ENCODE data around the gene SIM1.

The SIM1 gene

GRCh38 chr6:100465701-100466409 lies 1.1 kb upstream of the SIM1 start:
- TF ChIP-seq GATA2 (IDR thresholded peaks at IDR 0.05; ENCODE audit: low read depth, low read length) (no peak), GATA3 (IDR thresholded peaks at IDR 0.05; ENCODE audit: low read depth, low read length) (no peak)

- TF ChIP-seq GATA2 (IDR thresholded peaks at IDR 0.05; ENCODE audit: low read depth, low read length) (no peak), GATA3 (IDR thresholded peaks at IDR 0.05; ENCODE audit: low read depth, low read length) (no peak)
Observed at GRCh38 chr6:100464162-100464851, 414 bp downstream of the SIM1 start.

- TF ChIP-seq GATA3 (IDR thresholded peaks at IDR 0.05; ENCODE audit: low read depth, low read length) (no peak), GATA2 (IDR thresholded peaks at IDR 0.05; ENCODE audit: low read depth, low read length) (no peak)
Observed at GRCh38 chr6:100463630-100464161, 1.0 kb downstream of the SIM1 start.

DNA sequence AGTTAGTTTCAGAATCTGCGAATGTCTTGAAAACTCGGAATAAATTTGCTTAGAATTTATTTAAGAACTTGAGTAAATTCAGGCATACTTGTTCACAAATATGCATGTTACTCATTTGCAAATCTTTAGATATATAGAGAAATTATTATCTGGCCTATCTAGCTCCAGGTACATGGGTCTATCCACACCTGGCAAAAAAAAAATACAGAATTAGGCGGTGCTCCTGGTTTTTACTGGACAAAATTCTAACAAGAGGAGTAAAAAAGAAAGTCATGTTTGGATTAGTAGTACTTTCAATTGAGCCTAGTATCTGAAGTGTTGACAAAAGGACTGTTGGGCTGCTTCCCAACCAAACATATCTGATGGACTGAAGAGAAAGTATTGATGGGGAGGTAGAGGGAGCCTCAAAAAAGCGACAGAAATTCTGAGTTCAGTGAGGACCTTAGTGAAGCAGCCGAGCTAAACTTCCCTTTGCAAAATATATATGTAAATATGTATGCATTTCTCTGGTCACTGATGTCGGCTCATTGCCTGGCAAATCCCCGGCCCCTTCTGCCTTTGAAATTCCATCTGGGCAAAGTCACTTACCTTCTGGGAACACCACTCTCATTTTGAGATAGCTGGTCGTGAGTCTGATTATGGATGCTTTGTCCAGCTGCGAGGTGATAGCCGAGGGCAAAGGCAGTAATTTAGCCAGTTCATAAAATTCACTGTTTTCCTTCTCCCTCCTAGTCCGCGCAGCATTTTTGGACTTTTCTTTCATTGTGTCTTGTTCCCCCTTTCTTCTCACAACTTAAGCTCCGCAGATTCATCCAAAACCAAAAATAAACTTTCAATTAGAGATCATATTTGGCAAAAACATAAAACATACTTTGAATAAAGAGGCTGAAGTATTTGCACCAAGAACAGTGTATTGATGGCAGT lies 1.8 kb downstream of the SIM1 start:
- TF ChIP-seq GATA2 (IDR thresholded peaks at IDR 0.05; ENCODE audit: low read depth, low read length) (no peak), GATA3 (IDR thresholded peaks at IDR 0.05; ENCODE audit: low read depth, low read length) (no peak)

- TF ChIP-seq GATA2 (IDR thresholded peaks at IDR 0.05; ENCODE audit: low read depth, low read length) = no peak
- no peak for TF ChIP-seq GATA3 (IDR thresholded peaks at IDR 0.05; ENCODE audit: low read depth, low read length)
Observed at GRCh38 chr6:100461917-100462705, 2.6 kb downstream of the SIM1 start.

GRCh38 chr6:100461278-100461916 lies 3.3 kb downstream of the SIM1 start:
- TF ChIP-seq GATA3 (IDR thresholded peaks at IDR 0.05; ENCODE audit: low read depth, low read length) (no peak), GATA2 (IDR thresholded peaks at IDR 0.05; ENCODE audit: low read depth, low read length) (no peak)

DNA sequence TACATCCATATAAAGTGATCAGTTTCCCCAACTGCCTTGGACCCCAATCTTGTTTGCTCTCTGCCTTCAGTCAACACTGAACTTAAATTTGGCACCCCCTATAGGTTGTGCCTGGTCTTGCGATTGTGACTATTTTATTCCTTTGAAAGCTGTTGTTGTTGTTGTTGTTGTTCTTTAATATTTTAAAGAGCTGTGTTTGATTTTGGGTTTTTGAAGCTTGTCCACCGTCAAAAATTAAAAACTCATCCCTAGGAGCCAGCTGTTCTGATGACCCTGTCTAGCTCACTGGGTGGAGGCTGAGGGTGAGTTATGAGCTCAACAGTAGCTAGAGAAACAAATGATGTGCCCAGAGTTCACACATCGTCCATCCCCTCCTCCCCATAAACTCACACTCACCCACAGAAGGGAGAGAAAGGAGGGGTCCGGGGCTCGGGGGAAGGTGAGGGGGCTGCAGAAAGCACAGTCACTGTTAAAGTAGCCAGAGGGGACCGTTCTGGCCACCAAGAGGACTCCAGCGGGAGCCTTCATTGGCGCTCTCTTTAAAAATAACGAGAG lies 4.0 kb downstream of the SIM1 start:
- TF ChIP-seq GATA2 (IDR thresholded peaks at IDR 0.05; ENCODE audit: low read depth, low read length) (no peak), GATA3 (IDR thresholded peaks at IDR 0.05; ENCODE audit: low read depth, low read length) (no peak)

GRCh38 chr6:100459592-100460184 lies 5.0 kb downstream of the SIM1 start:
- TF ChIP-seq GATA2 (IDR thresholded peaks at IDR 0.05; ENCODE audit: low read depth, low read length) (no peak), GATA3 (IDR thresholded peaks at IDR 0.05; ENCODE audit: low read depth, low read length) (no peak)

DNA sequence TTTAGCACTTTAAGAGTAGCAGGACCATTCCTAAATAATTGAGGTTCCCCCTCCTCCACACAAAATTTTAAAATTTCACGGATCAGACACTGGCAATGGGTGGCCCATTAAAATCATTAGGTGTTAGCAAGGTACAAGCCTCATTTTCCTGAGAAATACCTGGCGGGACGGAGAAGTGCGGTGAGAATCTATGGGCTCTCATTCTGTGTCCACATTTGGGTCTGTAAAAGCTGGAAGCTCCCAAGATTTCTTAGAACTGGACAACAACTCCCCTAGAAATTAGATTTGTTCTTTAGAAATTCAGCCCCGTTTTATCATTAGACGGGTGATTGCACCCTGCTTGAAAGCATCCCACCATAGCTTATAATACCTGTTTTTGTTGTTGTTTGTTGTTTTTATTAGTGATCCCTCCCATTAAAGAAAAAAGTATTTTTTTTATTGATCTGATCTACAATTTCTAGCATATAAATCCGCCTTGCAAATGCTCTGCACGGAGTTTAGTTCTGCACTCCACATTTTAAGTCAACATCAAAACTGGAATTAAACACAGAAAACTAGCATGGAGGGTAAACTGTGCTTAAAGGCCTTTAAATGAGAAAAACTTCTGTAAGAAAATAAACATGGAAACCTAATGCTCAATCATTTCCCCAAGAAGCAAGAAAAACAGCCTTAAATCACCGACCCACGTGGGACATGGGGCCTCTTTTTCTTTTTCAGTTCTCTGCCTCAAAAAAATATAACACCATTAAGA lies 5.7 kb downstream of the SIM1 start:
- TF ChIP-seq GATA2 (IDR thresholded peaks at IDR 0.05; ENCODE audit: low read depth, low read length) = no peak
- no peak for TF ChIP-seq GATA3 (IDR thresholded peaks at IDR 0.05; ENCODE audit: low read depth, low read length)

DNA sequence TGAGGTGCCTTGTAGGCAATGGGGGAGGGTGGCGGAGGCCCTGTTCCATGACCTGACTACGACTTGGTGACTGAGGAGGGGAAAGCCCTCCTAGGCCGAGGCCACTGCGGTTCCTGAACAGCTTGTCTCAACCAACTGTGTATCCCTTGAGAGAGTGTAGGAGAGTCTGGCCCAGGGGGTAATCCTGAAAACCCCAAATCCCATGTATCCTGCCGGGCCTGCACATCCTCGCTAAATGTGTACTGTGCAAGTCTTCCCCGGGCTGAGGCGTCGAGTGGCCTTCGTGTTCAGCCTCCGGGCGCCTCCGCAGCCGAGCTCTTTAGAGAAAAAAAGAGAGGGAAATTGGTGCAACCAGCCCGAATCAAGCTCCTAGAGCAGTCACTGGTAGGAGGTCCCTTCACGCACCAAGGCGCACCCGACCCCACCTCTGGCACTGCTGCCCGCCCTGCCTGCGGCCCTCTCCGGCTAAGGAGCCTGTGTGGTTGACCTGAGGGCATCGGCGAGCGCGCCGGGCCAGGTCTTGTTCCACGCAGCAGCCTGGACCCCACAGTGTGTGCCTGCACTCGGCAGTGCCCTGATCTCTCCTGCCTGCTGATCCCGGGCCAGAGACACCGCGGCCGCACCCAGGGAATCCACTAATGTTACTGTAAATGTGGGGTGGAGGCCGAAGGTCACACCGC lies 7.3 kb downstream of the SIM1 start:
- TF ChIP-seq GATA3 (IDR thresholded peaks at IDR 0.05; ENCODE audit: low read depth, low read length) = no peak
- no peak for TF ChIP-seq GATA2 (IDR thresholded peaks at IDR 0.05; ENCODE audit: low read depth, low read length)

- no peak for TF ChIP-seq GATA2 (IDR thresholded peaks at IDR 0.05; ENCODE audit: low read depth, low read length)
- TF ChIP-seq GATA3 (IDR thresholded peaks at IDR 0.05; ENCODE audit: low read depth, low read length) = no peak
Observed at GRCh38 chr6:100456908-100457235, 7.8 kb downstream of the SIM1 start.

Measured in SH-SY5Y (cell line).